ENCODE results near the gene CDK19. TPM values are rescaled to one million over a fixed set of nuclear protein-coding genes. Genes with fewer than 3 reads are reported as not detected.

CDK19 gene
- total RNA-seq, 1 experiment from 2014 or later, result 11.7 TPM

DNA sequence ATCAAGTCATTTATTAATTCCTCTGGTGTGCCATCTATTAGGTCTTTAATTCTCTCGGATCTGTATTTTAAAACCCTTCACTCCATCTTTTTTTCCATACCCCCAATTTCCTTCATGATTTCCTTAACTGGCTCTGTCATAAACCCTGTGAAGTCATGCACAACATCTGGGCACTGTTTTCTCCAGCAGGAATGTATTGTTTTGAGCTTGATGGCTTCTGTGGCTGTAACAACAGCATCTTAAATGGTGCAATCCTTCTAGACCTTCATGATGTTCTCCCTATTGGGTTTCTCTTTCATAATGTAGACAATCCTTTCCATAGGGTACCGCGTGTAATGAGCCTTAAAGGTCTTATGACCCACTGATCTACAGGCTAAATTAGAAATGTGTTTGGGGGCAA lies 29.0 kb downstream of the CDK19 start:
- Mint-ChIP-seq H3K27ac (no peak overlapping the region), H3K9me3 (peaks cover 10% of the 10 kb centered on the region), H3K4me1 (no peaks in the 10 kb centered on the region), H3K27me3 (ENCODE audit: low read depth) (no peaks in the 10 kb centered on the region), H3K4me3 (no peak overlapping the region), H3K36me3 (peaks cover 6% of the 10 kb centered on the region)
- POLR2A ChIA-PET, result interaction anchor here (1.4 kb wide), 1 partner anchor 90 kb away, joined by 3 read pairs; no protein-coding TSS in a partner anchor
- ATAC-seq, result no peak
- TF ChIP-seq NFATC4 (CRISPR knock-in tag; IDR thresholded peaks at IDR 0.05), result no peak
- TF ChIP-seq ZNF263 (CRISPR knock-in tag; IDR thresholded peaks at IDR 0.05; ENCODE audit: low read depth), result no peak
- TF ChIP-seq TP53 (CRISPR knock-in tag; IDR thresholded peaks at IDR 0.05), result no peak
- TF ChIP-seq, protein P1, sequence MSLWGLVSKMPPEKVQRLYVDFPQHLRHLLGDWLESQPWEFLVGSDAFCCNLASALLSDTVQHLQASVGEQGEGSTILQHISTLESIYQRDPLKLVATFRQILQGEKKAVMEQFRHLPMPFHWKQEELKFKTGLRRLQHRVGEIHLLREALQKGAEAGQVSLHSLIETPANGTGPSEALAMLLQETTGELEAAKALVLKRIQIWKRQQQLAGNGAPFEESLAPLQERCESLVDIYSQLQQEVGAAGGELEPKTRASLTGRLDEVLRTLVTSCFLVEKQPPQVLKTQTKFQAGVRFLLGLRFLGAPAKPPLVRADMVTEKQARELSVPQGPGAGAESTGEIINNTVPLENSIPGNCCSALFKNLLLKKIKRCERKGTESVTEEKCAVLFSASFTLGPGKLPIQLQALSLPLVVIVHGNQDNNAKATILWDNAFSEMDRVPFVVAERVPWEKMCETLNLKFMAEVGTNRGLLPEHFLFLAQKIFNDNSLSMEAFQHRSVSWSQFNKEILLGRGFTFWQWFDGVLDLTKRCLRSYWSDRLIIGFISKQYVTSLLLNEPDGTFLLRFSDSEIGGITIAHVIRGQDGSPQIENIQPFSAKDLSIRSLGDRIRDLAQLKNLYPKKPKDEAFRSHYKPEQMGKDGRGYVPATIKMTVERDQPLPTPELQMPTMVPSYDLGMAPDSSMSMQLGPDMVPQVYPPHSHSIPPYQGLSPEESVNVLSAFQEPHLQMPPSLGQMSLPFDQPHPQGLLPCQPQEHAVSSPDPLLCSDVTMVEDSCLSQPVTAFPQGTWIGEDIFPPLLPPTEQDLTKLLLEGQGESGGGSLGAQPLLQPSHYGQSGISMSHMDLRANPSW (CRISPR knock-in tag; conservative IDR thresholded peaks at IDR 0.05; ENCODE audit: low read depth), result no peak
- no peak for TF ChIP-seq ETV6 (CRISPR knock-in tag; IDR thresholded peaks at IDR 0.05)
- TF ChIP-seq RELA (CRISPR knock-in tag; IDR thresholded peaks at IDR 0.05; ENCODE audit: borderline replicate concordance), result no peak
- TF ChIP-seq NR2C2 (CRISPR knock-in tag; IDR thresholded peaks at IDR 0.05), result no peak
- no peak for TF ChIP-seq SP1 (CRISPR knock-in tag; conservative IDR thresholded peaks at IDR 0.05)
- TF ChIP-seq, protein P2, sequence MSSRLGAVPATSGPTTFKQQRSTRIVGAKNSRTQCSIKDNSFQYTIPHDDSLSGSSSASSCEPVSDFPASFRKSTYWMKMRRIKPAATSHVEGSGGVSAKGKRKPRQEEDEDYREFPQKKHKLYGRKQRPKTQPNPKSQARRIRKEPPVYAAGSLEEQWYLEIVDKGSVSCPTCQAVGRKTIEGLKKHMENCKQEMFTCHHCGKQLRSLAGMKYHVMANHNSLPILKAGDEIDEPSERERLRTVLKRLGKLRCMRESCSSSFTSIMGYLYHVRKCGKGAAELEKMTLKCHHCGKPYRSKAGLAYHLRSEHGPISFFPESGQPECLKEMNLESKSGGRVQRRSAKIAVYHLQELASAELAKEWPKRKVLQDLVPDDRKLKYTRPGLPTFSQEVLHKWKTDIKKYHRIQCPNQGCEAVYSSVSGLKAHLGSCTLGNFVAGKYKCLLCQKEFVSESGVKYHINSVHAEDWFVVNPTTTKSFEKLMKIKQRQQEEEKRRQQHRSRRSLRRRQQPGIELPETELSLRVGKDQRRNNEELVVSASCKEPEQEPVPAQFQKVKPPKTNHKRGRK (CRISPR knock-in tag; IDR thresholded peaks at IDR 0.05; ENCODE audit: borderline replicate concordance), result no peak
- no peak for TF ChIP-seq ZBTB21 (CRISPR knock-in tag; IDR thresholded peaks at IDR 0.05; ENCODE audit: borderline replicate concordance)
- TF ChIP-seq, protein P3, sequence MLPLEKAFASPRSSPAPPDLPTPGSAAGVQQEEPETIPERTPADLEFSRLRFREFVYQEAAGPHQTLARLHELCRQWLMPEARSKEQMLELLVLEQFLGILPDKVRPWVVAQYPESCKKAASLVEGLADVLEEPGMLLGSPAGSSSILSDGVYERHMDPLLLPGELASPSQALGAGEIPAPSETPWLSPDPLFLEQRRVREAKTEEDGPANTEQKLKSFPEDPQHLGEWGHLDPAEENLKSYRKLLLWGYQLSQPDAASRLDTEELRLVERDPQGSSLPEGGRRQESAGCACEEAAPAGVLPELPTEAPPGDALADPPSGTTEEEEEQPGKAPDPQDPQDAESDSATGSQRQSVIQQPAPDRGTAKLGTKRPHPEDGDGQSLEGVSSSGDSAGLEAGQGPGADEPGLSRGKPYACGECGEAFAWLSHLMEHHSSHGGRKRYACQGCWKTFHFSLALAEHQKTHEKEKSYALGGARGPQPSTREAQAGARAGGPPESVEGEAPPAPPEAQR (CRISPR knock-in tag; IDR thresholded peaks at IDR 0.05), result no peak
- TF ChIP-seq, protein P4, sequence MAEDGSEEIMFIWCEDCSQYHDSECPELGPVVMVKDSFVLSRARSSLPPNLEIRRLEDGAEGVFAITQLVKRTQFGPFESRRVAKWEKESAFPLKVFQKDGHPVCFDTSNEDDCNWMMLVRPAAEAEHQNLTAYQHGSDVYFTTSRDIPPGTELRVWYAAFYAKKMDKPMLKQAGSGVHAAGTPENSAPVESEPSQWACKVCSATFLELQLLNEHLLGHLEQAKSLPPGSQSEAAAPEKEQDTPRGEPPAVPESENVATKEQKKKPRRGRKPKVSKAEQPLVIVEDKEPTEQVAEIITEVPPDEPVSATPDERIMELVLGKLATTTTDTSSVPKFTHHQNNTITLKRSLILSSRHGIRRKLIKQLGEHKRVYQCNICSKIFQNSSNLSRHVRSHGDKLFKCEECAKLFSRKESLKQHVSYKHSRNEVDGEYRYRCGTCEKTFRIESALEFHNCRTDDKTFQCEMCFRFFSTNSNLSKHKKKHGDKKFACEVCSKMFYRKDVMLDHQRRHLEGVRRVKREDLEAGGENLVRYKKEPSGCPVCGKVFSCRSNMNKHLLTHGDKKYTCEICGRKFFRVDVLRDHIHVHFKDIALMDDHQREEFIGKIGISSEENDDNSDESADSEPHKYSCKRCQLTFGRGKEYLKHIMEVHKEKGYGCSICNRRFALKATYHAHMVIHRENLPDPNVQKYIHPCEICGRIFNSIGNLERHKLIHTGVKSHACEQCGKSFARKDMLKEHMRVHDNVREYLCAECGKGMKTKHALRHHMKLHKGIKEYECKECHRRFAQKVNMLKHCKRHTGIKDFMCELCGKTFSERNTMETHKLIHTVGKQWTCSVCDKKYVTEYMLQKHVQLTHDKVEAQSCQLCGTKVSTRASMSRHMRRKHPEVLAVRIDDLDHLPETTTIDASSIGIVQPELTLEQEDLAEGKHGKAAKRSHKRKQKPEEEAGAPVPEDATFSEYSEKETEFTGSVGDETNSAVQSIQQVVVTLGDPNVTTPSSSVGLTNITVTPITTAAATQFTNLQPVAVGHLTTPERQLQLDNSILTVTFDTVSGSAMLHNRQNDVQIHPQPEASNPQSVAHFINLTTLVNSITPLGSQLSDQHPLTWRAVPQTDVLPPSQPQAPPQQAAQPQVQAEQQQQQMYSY (CRISPR knock-in tag; IDR thresholded peaks at IDR 0.05), result no peak
- TF ChIP-seq, protein P5, sequence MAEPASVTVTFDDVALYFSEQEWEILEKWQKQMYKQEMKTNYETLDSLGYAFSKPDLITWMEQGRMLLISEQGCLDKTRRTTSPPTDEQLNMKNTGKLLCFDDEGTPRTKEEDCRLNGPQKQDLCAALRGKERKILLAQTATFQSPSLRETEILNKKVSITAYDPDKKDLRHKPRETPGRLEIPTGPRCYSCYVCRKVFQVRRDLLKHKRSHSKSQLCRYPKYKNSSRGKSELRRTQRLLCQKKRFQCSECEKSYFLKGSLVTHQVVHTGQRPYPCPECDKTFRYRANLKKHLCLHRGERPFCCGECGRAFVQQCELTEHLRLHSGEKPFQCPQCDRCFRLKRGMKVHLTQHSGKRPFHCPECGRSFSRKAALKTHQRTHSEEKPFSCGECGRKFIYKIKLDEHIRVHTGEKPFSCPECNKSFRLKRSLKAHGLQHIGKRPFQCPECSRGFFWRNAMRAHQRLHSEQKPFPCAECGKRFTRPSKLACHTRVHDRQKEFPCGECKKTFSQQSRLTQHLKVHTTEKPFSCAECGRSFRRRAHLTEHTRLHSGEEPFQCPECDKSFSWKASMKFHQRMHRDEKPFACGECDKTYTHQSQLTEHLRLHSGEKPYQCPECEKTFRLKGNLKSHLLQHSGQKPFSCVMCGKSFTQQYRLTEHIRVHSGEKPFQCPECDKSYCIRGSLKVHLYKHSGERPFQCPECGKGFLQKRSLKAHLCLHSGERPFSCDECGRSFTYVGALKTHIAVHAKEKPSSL (CRISPR knock-in tag; conservative IDR thresholded peaks at IDR 0.05), result no peak
- TF ChIP-seq, protein P6, sequence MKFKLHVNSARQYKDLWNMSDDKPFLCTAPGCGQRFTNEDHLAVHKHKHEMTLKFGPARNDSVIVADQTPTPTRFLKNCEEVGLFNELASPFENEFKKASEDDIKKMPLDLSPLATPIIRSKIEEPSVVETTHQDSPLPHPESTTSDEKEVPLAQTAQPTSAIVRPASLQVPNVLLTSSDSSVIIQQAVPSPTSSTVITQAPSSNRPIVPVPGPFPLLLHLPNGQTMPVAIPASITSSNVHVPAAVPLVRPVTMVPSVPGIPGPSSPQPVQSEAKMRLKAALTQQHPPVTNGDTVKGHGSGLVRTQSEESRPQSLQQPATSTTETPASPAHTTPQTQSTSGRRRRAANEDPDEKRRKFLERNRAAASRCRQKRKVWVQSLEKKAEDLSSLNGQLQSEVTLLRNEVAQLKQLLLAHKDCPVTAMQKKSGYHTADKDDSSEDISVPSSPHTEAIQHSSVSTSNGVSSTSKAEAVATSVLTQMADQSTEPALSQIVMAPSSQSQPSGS (CRISPR knock-in tag; IDR thresholded peaks at IDR 0.05; ENCODE audit: borderline replicate concordance, low read depth), result no peak
- CTCF ChIA-PET, result no interaction called here
- DNase-seq (ENCODE audit: low spot score), result no peak

Data from WTC11 (cell line).